Lower leg skin (tissue), 3 donors: ENCODE measurements around the gene ZNF746.

Source experiments
- POLR2A ChIP-seq, 2 donors: fragments of 450-650 bp; IDR thresholded peaks; one replicate each; pipeline ENCODE4 v1.6.1; 2016 to 2017; ENCODE audit warnings: antibody characterized with exemption in 2 of 2, mild to moderate bottlenecking in 1 of 2, moderate library complexity in 1 of 2
- TF ChIP-seq, protein P1 (sequence below), 3 donors: fragments of 450-650 bp; IDR thresholded peaks; one replicate each; pipeline ENCODE4 v1.5.1; 2016; ENCODE audit warnings: antibody characterized with exemption in 3 of 3, mild to moderate bottlenecking in 3 of 3, moderate library complexity in 2 of 3

DNA sequence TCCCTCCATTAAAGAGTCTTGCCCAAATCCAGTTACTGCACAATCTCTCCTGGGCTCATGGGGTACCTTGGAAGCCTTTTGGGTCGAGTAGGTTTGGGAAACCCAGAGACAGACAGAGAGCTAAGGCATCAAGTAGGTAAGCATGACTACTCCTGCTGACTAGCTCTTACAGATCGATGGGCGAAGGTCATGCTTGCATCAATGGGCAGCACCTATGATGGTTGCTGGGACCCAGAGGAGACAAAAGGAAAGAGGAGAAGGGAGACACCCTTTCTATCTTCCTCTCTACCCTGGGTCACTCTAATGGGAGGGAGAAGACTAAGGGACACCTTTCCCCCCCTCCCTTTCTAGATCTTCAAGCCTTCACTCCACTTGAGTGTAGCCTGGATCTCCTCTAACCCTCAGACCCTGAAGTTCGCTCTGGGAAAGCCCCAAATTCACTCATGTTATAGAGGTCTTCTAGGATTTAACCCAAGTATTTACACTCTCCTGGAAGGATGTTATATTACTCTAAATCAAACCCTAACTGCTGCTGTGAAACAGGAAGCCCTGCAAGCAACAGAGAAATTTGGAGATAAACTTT, 31.6 kb upstream of the ZNF746 start:
- TF ChIP-seq, protein P1, sequence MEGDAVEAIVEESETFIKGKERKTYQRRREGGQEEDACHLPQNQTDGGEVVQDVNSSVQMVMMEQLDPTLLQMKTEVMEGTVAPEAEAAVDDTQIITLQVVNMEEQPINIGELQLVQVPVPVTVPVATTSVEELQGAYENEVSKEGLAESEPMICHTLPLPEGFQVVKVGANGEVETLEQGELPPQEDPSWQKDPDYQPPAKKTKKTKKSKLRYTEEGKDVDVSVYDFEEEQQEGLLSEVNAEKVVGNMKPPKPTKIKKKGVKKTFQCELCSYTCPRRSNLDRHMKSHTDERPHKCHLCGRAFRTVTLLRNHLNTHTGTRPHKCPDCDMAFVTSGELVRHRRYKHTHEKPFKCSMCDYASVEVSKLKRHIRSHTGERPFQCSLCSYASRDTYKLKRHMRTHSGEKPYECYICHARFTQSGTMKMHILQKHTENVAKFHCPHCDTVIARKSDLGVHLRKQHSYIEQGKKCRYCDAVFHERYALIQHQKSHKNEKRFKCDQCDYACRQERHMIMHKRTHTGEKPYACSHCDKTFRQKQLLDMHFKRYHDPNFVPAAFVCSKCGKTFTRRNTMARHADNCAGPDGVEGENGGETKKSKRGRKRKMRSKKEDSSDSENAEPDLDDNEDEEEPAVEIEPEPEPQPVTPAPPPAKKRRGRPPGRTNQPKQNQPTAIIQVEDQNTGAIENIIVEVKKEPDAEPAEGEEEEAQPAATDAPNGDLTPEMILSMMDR (IDR thresholded peaks at IDR 0.05): no peak
- no peak for TF ChIP-seq POLR2A (IDR thresholded peaks at IDR 0.05)
